ENCODE results near the gene ILF3. TPM values are rescaled to one million over a fixed set of nuclear protein-coding genes. Genes with fewer than 3 reads are reported as not detected.

ILF3 gene
- total and polyA plus RNA-seq, 2 of the 13 experiments (the other 11 are each of a cell fraction or from before 2014, with no cell fraction given) = 120 to 173 TPM

DNA sequence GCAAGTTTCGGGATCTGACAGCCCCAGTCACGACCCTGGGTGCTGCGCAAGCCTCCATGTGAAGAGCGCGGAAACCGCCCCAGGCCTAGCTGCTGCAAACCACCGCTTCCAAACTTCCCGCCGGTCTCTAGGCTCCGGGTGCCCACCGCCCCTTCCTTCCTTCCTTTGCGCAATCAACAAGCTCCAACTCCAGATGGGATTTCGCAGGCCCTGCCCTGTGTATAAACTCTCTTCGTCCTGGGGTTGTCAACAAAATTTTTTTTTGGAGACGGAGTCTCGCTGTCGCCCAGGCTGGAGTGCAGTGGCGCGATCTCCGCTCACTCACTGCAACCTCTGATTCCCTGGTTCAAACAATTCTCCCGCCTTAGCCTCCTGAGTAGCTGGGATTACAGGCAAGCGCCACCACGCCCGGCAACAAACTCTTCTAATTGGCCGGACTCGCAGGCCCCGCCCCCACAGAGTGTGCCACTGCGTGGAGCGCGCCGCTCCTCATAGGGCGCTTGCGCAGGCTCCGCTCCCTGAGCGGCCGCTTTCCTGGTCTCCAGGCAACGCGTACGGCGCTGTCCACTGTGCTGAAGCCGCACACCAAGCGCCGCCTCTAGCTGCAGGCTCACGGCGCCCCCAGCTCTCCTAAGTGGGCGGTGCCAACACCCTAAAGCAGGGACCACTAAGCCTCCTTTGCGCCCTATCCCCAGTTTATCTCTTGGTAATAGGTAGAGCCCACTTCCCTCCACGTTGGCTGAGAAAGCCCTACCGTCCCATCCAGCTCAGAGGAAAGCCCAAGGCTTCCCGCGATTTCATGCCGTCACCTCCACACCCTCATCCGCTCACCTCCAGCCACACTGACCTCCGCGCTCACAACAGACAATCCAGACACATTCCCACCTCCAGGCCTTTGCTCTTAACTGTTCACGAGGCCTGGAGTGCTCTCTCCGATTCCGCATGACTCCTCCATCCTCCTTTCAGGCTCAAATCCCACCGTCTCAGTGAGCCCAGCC lies 41.6 kb downstream of the ILF3 start (continued):
- TF ChIP-seq, protein P1, sequence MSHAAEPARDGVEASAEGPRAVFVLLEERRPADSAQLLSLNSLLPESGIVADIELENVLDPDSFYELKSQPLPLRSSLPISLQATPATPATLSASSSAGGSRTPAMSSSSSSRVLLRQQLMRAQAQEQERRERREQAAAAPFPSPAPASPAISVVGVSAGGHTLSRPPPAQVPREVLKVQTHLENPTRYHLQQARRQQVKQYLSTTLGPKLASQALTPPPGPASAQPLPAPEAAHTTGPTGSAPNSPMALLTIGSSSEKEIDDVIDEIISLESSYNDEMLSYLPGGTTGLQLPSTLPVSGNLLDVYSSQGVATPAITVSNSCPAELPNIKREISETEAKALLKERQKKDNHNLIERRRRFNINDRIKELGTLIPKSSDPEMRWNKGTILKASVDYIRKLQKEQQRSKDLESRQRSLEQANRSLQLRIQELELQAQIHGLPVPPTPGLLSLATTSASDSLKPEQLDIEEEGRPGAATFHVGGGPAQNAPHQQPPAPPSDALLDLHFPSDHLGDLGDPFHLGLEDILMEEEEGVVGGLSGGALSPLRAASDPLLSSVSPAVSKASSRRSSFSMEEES (CRISPR knock-in tag; IDR thresholded peaks at IDR 0.05) = peak; percentile 82
- TF ChIP-seq ZNF354B (CRISPR knock-in tag; IDR thresholded peaks at IDR 0.05) = peak; percentile 72; the same call in 1 of the 2 replicates
- peak; percentile 78 for TF ChIP-seq GATAD1 (CRISPR knock-in tag; IDR thresholded peaks at IDR 0.05)
- peak; percentile 96 for TF ChIP-seq AHR (CRISPR knock-in tag; IDR thresholded peaks at IDR 0.05)
- TF ChIP-seq ZNF563 (CRISPR knock-in tag; IDR thresholded peaks at IDR 0.05) = peak; percentile 95; the same call in 1 of the 2 replicates
- TF ChIP-seq AKAP8 (CRISPR knock-in tag; IDR thresholded peaks at IDR 0.05) = 0 out of 2 replicates have a peak, but pooled peaks have one; percentile 58
- peak; percentile 40; the same call in 1 of the 2 replicates for TF ChIP-seq ZNF143 (CRISPR knock-in tag; IDR thresholded peaks at IDR 0.05)
- TF ChIP-seq, protein P2, sequence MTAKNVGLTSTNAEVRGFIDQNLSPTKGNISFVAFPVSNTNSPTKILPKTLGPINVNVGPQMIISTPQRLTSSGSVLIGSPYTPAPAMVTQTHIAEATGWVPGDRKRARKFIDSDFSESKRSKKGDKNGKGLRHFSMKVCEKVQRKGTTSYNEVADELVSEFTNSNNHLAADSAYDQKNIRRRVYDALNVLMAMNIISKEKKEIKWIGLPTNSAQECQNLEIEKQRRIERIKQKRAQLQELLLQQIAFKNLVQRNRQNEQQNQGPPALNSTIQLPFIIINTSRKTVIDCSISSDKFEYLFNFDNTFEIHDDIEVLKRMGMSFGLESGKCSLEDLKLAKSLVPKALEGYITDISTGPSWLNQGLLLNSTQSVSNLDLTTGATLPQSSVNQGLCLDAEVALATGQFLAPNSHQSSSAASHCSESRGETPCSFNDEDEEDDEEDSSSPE (CRISPR knock-in tag; IDR thresholded peaks at IDR 0.05) = peak; percentile 52; the same call in 1 of the 2 replicates
- TF ChIP-seq FOXA1 (IDR thresholded peaks at IDR 0.05) = no peak
- no peak for TF ChIP-seq FOXA1 (CRISPR knock-in tag; IDR thresholded peaks at IDR 0.05)
- TF ChIP-seq KDM2A (CRISPR knock-in tag; IDR thresholded peaks at IDR 0.05; ENCODE audit: borderline replicate concordance, low read depth) = peak; percentile 99
- TF ChIP-seq HHEX (CRISPR knock-in tag; IDR thresholded peaks at IDR 0.05) = no peak
- TF ChIP-seq, protein P3, sequence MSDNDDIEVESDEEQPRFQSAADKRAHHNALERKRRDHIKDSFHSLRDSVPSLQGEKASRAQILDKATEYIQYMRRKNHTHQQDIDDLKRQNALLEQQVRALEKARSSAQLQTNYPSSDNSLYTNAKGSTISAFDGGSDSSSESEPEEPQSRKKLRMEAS (IDR thresholded peaks at IDR 0.05) = peak; percentile 44
- no peak for TF ChIP-seq TAF1 (CRISPR knock-in tag; IDR thresholded peaks at IDR 0.05)
- 0 out of 2 replicates have a peak, but pooled peaks have one; percentile 76 for TF ChIP-seq TOE1 (CRISPR knock-in tag; IDR thresholded peaks at IDR 0.05)
- peak; percentile 26; the same call in 1 of the 2 replicates for TF ChIP-seq ZNF746 (CRISPR knock-in tag; IDR thresholded peaks at IDR 0.05)
- peak; percentile 84 for TF ChIP-seq ZBTB38 (CRISPR knock-in tag; IDR thresholded peaks at IDR 0.05)
- TF ChIP-seq, protein P4, sequence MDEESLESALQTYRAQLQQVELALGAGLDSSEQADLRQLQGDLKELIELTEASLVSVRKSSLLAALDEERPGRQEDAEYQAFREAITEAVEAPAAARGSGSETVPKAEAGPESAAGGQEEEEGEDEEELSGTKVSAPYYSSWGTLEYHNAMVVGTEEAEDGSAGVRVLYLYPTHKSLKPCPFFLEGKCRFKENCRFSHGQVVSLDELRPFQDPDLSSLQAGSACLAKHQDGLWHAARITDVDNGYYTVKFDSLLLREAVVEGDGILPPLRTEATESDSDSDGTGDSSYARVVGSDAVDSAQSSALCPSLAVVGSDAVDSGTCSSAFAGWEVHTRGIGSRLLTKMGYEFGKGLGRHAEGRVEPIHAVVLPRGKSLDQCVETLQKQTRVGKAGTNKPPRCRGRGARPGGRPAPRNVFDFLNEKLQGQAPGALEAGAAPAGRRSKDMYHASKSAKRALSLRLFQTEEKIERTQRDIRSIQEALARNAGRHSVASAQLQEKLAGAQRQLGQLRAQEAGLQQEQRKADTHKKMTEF (CRISPR knock-in tag; IDR thresholded peaks at IDR 0.05) = peak; percentile 61; the same call in 1 of the 2 replicates
- peak; percentile 91 for TF ChIP-seq MEIS1 (CRISPR knock-in tag; IDR thresholded peaks at IDR 0.05; ENCODE audit: borderline replicate concordance)
- TF ChIP-seq, protein P5, sequence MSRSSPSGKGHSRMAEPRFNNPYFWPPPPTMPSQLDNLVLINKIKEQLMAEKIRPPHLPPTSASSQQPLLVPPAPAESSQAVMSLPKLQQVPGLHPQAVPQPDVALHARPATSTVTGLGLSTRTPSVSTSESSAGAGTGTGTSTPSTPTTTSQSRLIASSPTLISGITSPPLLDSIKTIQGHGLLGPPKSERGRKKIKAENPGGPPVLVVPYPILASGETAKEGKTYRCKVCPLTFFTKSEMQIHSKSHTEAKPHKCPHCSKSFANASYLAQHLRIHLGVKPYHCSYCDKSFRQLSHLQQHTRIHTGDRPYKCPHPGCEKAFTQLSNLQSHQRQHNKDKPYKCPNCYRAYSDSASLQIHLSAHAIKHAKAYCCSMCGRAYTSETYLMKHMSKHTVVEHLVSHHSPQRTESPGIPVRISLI (CRISPR knock-in tag; IDR thresholded peaks at IDR 0.05; ENCODE audit: borderline replicate concordance) = peak; percentile 30; the same call in 1 of the 2 replicates
- TF ChIP-seq, protein P6, sequence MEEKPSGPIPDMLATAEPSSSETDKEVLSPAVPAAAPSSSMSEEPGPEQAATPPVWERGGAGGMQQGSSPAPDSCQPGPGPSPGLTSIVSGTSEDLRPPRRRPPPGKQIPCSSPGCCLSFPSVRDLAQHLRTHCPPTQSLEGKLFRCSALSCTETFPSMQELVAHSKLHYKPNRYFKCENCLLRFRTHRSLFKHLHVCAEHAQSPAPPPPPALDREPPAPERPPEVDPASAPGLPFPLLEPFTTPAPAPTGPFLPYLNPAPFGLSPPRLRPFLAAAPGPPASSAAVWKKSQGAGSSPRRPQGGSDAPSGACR (CRISPR knock-in tag; IDR thresholded peaks at IDR 0.05) = 0 out of 2 replicates have a peak, but pooled peaks have one; percentile 33
- peak; percentile 77; the same call in 1 of the 2 replicates for TF ChIP-seq ZNF616 (CRISPR knock-in tag; IDR thresholded peaks at IDR 0.05; ENCODE audit: low read depth)

Measured in HepG2 (cell line).